ENCODE results near the gene NAALADL2. TPM values are rescaled to one million over a fixed set of nuclear protein-coding genes. Genes with fewer than 3 reads are reported as not detected.

NAALADL2 gene
- total and polyA plus RNA-seq, 9 of the 15 experiments (the other 6 are each of a cell fraction or from before 2014, with no cell fraction given) = 0.29 to 1.1 (median 0.79) TPM; not detected in 1

GRCh38 chr3:175741951-175742350, 882.8 kb downstream of the NAALADL2 start:
- ChIA-PET CTCF (ENCODE audit: low intra/inter-chr PET ratio) (no interaction called here), POLR2A (no interaction called here)
- in situ Hi-C loops (cut with MboI) (no loop called here), intact Hi-C loops (cut with micrococcal nuclease) (no loop called here)
- Histone ChIP-seq H2AFZ (ENCODE audit: low read depth, low read length) (no peak overlapping the region), H3K27me3 (ENCODE audit: control insufficient read depth in 2 of 2, insufficient read depth in 2 of 2, low read length in 2 of 2) (no peaks in the 10 kb centered on the region), H3K27ac (ENCODE audit: extremely low read depth, low read depth, low read length) (no peak overlapping the region), H3K4me2 (ENCODE audit: insufficient read depth, low read length) (no peak overlapping the region), H3K9me3 (replicated peaks; ENCODE audit: control insufficient read depth, insufficient read depth, low read depth, low read length) (0 out of 2 replicates have a peak, but pooled peaks cover 2% of the 10 kb centered on the region), H3K9me1 (ENCODE audit: control insufficient read depth, insufficient read depth, low read length) (no peaks in the 10 kb centered on the region), H3K4me1 (replicated peaks in 1 of 2; ENCODE audit: control insufficient read depth in 2 of 2, insufficient read depth in 2 of 2, low read length in 2 of 2) (no peaks in the 10 kb centered on the region), H4K20me1 (replicated peaks; ENCODE audit: control insufficient read depth, insufficient read depth, low read length) (no peaks in the 10 kb centered on the region), H3K9ac (ENCODE audit: insufficient read depth in 1 of 2, low read depth in 2 of 2, low read length in 2 of 2) (no peak overlapping the region), H3K4me3 (no peak overlapping the region), H3K79me2 (ENCODE audit: control insufficient read depth, insufficient read depth, low read length) (no peaks in the 10 kb centered on the region), H3K36me3 (ENCODE audit: control insufficient read depth, insufficient read depth, low read length) (no peaks in the 10 kb centered on the region)
- 0% methylated on average over 4 of the region's 4 CpGs for WGBS (ENCODE audit: insufficient coverage, low coverage, missing lambda C conversion rate)
- no peak for DNase-seq (ENCODE audit: extremely low read depth in 1 of 4, low spot score in 3 of 4)
- no TSS peak for BruUV-seq (replicated peaks)
- FAIRE-seq = no peak
- no peak for ATAC-seq
- TF ChIP-seq RBM15 (IDR thresholded peaks at IDR 0.05; ENCODE audit: insufficient read depth, low read length) (no peak), ZNF445 (CRISPR knock-in tag; IDR thresholded peaks at IDR 0.05; ENCODE audit: low read depth) (no peak), YY1 (IDR thresholded peaks at IDR 0.05; ENCODE audit: borderline replicate concordance in 1 of 3, control insufficient read depth in 1 of 3, extremely low read depth in 1 of 3, insufficient read depth in 3 of 3, insufficient read length in 1 of 3, insufficient replicate concordance in 2 of 3, low read depth in 1 of 3, low read length in 2 of 3) (no peak), RBFOX2 (IDR thresholded peaks at IDR 0.05; ENCODE audit: low read depth, low read length) (no peak), BRF1 (IDR thresholded peaks at IDR 0.05; ENCODE audit: borderline replicate concordance, extremely low read depth, insufficient read length) (no peak), THRAP3 (IDR thresholded peaks at IDR 0.05; ENCODE audit: borderline replicate concordance) (no peak), ZNF589 (CRISPR knock-in tag; IDR thresholded peaks at IDR 0.05; ENCODE audit: low read depth) (no peak), ESRRB (CRISPR knock-in tag; IDR thresholded peaks at IDR 0.05; ENCODE audit: borderline replicate concordance) (no peak), ARNT (IDR thresholded peaks at IDR 0.05) (no peak)
- TF ChIP-seq, protein P1, sequence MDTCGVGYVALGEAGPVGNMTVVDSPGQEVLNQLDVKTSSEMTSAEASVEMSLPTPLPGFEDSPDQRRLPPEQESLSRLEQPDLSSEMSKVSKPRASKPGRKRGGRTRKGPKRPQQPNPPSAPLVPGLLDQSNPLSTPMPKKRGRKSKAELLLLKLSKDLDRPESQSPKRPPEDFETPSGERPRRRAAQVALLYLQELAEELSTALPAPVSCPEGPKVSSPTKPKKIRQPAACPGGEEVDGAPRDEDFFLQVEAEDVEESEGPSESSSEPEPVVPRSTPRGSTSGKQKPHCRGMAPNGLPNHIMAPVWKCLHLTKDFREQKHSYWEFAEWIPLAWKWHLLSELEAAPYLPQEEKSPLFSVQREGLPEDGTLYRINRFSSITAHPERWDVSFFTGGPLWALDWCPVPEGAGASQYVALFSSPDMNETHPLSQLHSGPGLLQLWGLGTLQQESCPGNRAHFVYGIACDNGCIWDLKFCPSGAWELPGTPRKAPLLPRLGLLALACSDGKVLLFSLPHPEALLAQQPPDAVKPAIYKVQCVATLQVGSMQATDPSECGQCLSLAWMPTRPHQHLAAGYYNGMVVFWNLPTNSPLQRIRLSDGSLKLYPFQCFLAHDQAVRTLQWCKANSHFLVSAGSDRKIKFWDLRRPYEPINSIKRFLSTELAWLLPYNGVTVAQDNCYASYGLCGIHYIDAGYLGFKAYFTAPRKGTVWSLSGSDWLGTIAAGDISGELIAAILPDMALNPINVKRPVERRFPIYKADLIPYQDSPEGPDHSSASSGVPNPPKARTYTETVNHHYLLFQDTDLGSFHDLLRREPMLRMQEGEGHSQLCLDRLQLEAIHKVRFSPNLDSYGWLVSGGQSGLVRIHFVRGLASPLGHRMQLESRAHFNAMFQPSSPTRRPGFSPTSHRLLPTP (IDR thresholded peaks at IDR 0.05; ENCODE audit: borderline replicate concordance, extremely low read depth, insufficient read length) = no peak
- TF ChIP-seq, protein P2, sequence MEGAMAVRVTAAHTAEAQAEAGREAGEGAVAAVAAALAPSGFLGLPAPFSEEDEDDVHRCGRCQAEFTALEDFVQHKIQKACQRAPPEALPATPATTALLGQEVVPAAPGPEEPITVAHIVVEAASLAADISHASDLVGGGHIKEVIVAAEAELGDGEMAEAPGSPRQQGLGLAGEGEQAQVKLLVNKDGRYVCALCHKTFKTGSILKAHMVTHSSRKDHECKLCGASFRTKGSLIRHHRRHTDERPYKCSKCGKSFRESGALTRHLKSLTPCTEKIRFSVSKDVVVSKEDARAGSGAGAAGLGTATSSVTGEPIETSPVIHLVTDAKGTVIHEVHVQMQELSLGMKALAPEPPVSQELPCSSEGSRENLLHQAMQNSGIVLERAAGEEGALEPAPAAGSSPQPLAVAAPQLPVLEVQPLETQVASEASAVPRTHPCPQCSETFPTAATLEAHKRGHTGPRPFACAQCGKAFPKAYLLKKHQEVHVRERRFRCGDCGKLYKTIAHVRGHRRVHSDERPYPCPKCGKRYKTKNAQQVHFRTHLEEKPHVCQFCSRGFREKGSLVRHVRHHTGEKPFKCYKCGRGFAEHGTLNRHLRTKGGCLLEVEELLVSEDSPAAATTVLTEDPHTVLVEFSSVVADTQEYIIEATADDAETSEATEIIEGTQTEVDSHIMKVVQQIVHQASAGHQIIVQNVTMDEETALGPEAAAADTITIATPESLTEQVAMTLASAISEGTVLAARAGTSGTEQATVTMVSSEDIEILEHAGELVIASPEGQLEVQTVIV (CRISPR knock-in tag; IDR thresholded peaks at IDR 0.05; ENCODE audit: borderline replicate concordance) = no peak
